HG03139 (cell line): ENCODE data around the gene KIF4A.
"Not testable (repeated sequence)": the region's sequence is repeated elsewhere in the genome, so short reads cannot be mapped to it uniquely, and the experiment has no call there.

Experiments used
- ATAC-seq: cut with Tn5 transposase; IDR thresholded peaks from one replicate; pipeline ENCODE4 v1.9.1; 2021; ENCODE audit not compliant: unreplicated experiment

The KIF4A gene, protein sequence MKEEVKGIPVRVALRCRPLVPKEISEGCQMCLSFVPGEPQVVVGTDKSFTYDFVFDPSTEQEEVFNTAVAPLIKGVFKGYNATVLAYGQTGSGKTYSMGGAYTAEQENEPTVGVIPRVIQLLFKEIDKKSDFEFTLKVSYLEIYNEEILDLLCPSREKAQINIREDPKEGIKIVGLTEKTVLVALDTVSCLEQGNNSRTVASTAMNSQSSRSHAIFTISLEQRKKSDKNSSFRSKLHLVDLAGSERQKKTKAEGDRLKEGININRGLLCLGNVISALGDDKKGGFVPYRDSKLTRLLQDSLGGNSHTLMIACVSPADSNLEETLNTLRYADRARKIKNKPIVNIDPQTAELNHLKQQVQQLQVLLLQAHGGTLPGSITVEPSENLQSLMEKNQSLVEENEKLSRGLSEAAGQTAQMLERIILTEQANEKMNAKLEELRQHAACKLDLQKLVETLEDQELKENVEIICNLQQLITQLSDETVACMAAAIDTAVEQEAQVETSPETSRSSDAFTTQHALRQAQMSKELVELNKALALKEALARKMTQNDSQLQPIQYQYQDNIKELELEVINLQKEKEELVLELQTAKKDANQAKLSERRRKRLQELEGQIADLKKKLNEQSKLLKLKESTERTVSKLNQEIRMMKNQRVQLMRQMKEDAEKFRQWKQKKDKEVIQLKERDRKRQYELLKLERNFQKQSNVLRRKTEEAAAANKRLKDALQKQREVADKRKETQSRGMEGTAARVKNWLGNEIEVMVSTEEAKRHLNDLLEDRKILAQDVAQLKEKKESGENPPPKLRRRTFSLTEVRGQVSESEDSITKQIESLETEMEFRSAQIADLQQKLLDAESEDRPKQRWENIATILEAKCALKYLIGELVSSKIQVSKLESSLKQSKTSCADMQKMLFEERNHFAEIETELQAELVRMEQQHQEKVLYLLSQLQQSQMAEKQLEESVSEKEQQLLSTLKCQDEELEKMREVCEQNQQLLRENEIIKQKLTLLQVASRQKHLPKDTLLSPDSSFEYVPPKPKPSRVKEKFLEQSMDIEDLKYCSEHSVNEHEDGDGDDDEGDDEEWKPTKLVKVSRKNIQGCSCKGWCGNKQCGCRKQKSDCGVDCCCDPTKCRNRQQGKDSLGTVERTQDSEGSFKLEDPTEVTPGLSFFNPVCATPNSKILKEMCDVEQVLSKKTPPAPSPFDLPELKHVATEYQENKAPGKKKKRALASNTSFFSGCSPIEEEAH

DNA sequence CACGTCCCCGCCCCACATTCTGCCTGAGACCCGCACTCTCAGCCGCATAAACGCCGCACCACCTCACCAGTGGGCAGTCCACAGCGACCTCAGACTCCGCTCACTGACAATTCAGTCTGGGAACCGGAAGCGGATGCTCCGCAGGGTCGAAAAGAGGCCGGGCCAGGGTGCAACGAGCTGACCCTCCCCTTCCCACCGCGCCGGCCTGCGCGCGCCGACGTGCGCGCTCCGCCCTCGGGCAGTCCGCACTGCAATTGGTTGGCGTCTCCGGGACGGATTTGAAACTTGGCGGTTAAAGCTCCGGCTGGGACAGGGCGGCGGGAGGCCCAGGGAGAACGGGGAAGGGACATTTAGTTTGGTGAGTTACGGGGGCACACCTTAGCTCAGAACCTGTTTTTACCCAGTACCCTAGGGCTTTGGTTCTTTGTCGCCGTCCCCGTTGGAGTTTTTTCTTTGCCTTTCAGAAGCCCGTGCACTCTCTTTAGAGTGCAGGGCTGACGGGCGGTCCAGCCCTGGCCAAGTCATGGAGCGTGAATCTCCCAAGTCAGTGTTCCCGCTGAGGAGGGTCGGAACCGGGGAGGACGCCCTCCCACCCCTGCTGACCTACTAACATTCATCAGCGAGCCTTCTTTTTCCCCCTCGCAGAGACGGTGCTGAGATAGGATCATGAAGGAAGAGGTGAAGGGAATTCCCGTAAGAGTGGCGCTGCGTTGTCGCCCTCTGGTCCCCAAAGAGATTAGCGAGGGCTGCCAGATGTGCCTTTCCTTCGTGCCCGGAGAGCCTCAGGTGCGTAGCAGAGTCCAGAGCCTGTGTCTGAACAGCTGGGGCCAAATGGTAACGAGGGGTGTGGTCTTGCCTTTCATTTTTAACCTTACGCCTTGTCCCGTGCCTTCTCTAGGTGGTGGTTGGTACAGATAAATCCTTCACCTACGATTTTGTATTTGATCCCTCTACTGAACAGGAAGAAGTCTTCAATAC lies at the start of gene KIF4A, which contains the start of gene PDZD11:
KIF4A (plus strand) TSS at position 312 of the 978 bp plus-strand sequence; CDS start at position 667, 355 bp downstream.
PDZD11 (minus strand) TSS at position 135 of the 978 bp plus-strand sequence. CDS start 586 bp downstream, outside the sequence.
- ATAC-seq = peak; percentile 98

DNA sequence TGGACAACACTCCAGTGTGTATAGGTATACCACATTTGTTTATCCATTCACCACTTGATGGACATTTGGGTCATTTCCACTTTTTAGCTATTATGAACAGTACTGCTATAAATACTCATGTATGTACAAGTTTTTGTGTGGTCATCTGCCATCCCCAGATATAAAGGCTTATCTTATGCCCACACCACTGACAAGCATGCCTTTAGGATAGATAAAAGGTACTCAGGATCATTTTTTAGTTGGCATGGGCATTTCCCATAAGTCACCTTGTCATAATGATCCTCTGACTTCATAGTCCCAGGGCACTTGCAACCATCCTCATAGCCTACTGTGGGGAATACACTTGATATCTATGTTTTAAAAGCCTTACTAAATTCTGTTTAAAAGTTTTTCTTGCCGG lies 49.2 kb upstream of the KIF4A start:
- ATAC-seq = no peak

DNA sequence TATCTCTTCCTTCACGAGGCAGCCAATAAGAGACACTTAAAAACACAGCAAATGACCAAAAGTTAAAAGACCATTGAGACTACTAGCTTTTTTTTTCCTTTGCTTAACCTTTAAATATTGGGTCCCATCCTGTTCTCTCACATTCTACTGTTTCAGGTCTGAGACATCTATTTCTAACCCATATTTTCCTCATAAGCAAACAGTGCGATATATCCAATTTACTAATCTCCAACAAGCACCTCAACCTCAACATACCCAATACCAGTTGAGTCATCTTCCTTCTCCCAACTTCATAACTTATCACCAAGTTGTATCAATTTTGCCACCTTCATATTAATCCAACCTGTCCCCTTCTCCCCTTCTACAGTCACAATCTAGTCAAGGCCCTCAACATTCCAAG lies 48.4 kb upstream of the KIF4A start:
- ATAC-seq = no peak

DNA sequence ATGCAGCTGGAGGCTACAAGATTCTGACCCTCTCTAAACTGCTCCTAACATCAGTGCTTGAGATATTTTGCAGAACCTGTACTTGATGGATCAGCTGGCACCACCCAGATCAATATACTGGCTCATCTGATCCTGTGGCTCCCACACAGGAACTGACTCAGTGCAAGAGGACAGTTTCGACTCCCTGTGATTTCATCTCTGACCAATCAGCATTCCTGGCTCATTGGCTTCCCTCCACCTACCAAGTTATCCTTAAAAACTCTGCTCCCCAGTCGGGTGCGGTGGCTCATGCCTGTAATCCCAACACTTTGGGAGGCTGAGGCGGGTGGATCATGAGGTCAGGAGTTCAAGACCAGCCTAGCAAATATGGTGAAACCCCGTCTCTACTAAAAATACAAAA lies 46.3 kb upstream of the KIF4A start:
- not testable (repeated sequence) for ATAC-seq

DNA sequence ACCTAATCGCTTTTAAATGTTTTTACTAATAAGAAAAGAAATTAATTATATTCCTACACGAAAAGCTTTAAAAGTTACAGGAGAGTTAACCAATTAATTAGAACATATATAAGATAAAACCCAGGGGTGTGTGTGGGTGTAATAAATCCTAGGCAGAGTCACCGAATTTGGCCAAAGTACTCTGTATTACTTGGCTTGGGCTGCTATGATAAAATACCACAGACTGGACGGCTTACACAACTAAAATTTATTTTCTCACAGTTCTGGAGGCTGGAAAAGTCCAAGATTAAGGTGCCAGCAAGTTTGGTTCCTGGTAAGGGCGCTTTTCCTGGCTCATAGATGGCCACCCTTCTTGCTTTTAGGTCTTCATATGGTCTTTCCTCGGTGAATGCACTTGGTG lies 45.0 kb upstream of the KIF4A start:
- no peak for ATAC-seq

DNA sequence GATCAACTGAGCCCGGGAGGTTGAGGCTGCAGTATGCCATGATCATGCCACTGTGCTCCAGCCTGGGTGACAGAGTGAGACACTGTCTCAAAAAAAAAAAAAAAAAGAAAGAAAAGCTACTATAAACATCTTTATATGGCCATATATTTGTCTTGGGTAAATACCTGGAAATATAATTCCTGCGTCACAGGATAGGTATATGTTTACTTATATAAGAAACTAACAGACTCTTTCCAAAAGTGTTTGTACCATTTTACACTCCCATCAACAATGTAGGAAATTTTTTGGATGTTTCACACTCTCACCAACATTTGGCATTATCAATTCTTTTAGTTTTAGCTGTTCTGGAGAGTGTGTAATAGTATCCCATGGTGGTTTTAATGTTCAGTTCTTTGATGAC lies 42.7 kb upstream of the KIF4A start:
- ATAC-seq = no peak

DNA sequence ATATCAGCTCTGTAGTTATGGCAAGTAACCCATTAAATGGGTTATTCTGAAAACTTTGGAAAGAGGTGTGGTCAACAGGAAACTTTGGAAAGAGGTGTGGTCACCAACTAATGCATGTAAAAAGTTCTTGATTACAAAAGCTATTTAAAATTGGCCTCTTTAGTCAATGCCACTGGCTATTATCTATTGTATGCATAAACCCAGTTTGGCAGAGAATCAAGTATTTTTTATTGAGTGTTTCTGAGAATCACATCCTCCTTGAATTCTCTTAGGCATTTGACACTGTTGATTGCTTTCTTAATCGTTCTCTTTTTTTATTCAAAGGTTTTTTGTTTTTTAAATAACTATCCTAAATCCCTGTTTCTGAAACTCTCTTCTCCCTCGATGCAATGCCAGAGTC lies 37.4 kb upstream of the KIF4A start:
- no peak for ATAC-seq

DNA sequence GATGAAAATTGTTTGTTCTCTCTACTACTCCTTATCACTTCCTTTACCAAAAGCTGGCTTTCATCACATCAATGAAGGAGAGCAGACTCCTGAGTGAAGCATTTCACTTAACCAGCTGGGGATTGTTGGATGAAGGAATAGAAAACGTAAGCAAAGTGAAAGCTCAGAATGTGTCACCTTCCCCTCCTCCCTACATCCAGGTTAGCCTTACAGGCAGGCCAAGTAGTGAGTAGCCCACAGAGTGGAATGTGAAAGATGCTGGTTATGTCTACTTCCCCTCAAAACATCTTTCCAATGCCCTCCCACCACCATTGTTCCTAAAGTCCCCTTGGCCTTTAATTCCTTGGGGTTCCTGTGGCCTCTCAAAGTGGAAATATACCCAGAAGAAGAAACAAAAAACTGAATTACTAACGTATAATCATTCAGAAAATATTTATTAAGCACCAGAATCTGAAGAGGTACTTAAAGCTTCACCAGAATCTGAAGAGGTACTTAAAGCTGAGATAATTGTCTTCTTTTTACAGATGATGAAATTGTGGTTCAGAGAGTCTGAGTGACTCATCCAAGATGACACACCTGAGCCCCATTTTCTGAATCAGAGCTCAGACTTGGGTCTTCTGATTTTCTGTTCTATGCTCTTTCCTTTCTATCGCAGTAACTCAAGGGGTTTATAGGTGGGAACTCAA lies 36.4 kb upstream of the KIF4A start:
- no peak for ATAC-seq

DNA sequence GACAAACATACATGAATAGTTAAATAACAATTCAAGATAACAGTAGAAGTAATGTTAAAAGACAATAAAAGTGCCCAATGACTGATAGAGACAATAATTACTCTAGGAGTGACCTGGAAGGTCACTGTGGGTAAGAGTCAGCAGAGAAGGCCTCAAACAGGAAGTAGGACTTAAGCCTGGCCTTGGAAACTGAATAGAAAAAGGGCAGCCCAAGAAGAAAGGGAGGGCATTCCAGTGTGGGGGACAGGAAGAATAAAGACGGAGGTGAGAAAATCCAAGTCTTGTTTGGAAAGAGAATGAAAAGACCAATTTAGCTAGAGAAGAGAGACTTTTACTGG lies 35.9 kb upstream of the KIF4A start:
- no peak for ATAC-seq

DNA sequence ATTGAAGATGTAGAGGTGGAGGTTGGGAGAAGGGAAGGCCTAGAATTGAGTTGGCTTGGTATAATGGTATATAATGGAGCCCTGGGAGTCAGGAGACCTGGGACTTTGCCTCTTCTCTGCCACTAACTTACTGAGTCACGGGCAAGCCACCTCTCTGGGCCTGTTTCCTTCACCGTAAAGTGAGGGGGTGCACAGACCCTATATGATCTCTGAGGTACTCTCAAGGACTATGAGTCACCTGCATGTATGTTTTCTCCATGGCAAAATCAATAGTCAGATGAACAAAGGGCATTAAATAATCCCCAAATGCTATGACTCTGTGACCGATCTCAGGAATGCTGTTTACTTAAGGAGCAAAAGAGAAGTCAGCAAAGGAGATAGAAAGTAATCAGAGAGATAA lies 35.0 kb upstream of the KIF4A start:
- ATAC-seq = no peak

DNA sequence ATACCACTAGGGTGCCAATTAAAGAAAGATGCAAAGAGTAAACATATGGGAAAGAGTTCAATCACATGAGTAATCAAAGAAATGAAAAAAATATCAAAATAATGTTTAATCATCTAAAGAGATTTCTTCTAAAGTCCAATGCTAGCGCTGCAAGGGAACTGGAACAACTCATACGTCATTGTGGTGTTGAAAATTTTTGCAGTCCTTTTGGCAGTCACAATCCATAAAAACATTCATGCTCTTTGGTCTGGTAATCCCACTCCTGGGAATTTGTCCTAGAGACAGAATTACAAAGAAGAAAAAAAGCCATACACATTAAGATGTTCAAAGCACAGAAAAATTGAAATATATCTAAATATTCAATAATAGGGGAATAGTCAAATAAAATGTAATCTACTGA lies 34.5 kb upstream of the KIF4A start:
- no peak for ATAC-seq

DNA sequence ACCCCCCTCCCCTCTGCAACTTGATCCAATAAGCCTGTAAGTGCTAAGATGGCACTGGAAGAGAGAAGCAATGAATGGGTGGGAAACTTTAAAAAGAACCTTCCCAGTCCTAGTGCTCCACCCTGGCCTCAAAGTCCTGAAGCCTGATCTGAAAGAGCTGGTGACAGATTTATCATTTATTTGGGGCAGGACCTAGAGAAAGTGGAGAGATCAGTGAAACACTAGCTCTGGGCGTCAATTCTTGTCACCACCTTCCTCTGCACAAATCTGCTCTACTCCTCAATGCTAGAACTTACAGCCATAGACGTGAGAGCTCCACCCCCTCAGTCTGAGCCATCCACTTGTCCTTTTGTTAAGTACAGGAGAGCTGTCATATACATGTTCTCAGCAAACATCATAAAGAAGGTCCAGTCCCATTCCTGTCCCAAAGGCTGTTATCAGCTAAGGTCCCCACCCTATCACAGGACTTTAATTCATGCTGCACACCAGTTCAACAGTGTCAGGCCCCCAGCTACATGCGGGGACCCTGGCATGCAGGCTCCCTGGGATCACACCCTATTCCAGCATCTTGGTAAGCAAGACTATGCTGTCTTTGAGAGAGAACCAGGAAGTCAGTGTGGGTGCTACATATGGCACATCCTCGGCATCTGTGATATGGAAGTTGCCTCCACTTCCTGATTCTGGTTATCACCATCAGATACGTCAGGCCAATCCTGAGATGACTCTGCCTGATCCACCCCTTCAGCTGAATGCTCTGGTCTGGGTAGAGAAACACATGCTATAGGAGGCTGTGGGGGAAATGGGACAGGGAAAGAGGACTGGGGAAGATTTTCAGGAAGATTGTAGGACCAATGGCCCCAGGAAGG lies 32.2 kb upstream of the KIF4A start:
- no peak for ATAC-seq

DNA sequence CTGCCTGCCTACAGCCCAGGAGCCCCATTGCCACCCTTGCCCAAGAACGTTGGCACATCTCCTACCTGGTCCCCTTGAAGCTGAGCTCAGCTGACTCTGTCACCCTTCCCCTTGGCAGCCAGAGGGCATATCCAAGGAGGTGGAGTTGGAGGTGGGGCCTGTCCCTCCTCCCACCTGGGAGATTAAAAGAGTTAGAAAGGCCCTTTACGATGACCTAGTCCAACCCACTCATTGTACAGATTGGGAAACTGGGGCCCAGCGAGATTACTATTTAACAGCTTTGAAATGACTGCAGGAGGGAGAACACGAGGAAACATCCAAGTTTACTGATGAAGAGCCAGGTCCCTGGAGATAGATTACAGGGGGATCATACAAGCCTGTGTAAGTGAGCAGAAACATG lies 29.8 kb upstream of the KIF4A start, which contains the start of gene P2RY4:
P2RY4 (minus strand) TSS at position 101 of the 400 bp plus-strand sequence. CDS start 580 bp downstream, outside the sequence.
- no peak for ATAC-seq

DNA sequence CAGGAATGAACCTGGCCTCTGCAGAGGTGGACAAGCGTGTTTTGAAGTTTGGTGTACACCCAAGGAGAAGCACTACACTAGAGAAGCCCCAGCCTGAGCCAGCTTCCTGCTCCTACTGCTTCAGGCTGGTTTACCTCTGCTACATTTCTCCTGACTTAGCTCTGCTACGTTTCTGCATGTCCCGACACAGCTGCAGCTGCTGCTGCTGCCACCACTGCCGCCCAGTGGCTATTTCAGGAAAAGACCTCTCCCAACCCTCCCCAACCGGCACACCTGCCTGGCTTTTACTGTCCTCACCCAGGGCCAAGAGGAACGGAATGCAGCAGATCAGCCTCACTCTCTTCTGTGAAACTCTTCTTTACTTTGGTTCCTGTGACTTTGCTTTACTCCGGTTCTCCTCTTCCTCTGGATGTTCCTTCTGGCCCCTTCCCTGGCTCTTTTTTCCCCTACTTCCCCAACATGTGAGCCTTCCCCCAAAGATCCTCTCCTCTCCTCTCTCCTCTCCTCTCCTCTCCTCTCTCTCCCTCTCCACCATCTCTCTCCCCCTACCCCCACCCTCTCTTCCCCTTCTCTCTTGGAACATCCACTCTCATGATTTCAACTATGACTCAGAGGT lies 26.8 kb upstream of the KIF4A start:
- ATAC-seq = no peak

DNA sequence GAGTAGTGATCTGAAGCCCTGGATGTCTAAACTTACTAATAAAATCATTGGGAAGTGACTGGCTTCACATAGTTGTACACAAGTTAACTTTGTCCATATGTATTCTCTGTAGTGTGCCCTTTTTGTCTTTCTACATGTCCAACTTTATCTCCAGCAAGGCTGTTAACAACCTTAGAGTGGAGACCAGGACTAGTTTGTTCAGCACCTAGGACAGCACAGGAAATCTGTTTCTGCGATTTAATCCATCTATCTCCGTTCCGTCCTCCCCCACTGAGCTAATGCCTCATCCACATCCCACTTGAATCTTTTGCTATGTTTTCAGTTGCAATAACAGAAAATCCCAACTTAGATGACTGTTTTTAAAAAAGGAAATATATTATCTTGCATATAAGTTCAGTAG lies 25.1 kb upstream of the KIF4A start:
- ATAC-seq = no peak

DNA sequence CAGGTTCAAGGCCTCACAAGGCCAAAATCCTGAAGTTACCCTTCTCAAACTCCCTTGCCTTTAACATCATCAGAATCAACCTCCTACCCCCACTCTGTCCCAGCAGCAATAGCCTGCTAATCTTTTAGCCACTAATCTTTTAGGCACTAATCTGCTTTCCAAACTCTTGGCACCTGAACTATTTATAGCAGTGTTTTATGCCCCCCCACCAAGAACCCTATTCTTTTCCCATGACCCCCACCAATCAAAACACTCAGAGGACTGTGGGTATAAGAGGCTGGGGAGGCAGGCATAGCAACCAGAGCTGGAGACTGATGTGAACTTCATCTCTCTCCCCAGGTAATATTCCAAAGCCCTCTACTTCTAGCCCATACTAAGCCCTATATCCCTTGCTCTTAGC lies 21.9 kb upstream of the KIF4A start, which contains the start of gene ARR3:
ARR3 (plus strand) TSS at position 301 of the 400 bp plus-strand sequence. CDS start 1,052 bp downstream, outside the sequence.
- no peak for ATAC-seq

DNA sequence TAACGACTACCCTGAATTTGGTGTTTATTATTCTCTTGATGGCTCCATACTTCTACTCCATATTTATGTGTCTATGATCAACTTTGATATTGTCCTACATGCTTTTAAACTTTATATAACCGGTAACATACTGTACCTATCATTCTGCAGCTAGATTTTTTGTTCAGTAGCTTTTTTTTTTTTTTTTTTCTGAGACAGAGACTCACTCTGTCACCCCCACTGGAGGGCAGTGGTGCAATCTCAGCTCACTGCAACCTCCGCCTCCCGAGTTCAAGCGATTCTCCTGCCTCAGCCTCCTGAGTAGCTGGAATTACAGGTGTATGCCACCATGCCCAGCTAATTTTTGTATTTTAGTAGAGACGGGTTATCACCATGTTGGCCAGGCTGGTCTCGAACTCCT lies 15.9 kb upstream of the KIF4A start:
- ATAC-seq = not testable (repeated sequence)

DNA sequence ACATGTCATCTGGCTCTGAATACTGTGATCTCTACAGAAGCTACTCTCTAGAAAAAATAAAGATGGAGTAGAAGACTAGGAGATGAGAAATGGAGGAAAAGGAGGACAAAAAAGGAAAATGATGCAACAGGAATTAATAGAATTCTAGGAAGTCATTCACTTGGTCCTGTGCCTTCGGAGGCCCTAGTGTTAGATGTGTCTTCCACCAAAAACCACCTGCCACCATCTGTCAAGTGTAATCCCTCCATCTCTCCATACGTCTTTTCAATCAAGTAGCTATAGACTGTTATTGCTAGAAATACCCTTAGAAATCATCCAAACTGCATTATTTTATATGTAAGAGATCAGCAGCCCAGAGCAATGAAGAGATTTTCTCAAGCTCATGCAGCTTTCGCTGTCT lies 10.8 kb upstream of the KIF4A start:
- no peak for ATAC-seq
